Stromal cell of bone marrow (primary cell): ENCODE measurements around the gene MYADML2.

Experiments
- DNase-seq: peaks from one replicate; pipeline ENCODE4 v3.0.0-alpha.2; 2012; ENCODE audit warnings: low read depth

The MYADML2 gene

GRCh38 chr17:81911277-81911961 lies 35.6 kb downstream of the MYADML2 start, which contains the start of gene PCYT2:
Gene PCYT2 (minus strand): TSS chr17:81911399. CDS start chr17:81911355, 44 bp downstream.
- DNase-seq, result peak; percentile 66

GRCh38 chr17:81910840-81911276 lies 36.2 kb downstream of the MYADML2 start:
- DNase-seq, result no peak

GRCh38 chr17:81909966-81910839 lies 36.8 kb downstream of the MYADML2 start:
- DNase-seq, result no peak

- DNase-seq, result no peak
Observed at GRCh38 chr17:81909231-81909630, 37.8 kb downstream of the MYADML2 start.

GRCh38 chr17:81908793-81909192 lies 38.2 kb downstream of the MYADML2 start:
- DNase-seq, result no peak

GRCh38 chr17:81907219-81908145 lies 39.6 kb downstream of the MYADML2 start:
- DNase-seq, result no peak

- DNase-seq, result no peak
Observed at GRCh38 chr17:81906476-81907218, 40.4 kb downstream of the MYADML2 start.

GRCh38 chr17:81905993-81906392 lies 41.0 kb downstream of the MYADML2 start:
- no peak for DNase-seq

GRCh38 chr17:81905424-81905875 lies 41.6 kb downstream of the MYADML2 start:
- DNase-seq, result no peak

- DNase-seq, result no peak
Observed at GRCh38 chr17:81904600-81905423, 42.2 kb downstream of the MYADML2 start.

- no peak for DNase-seq
Observed at GRCh38 chr17:81903896-81904599, 43.0 kb downstream of the MYADML2 start.

GRCh38 chr17:81903415-81903831 lies 43.6 kb downstream of the MYADML2 start:
- no peak for DNase-seq

- DNase-seq, result no peak
Observed at GRCh38 chr17:81902653-81903414, 44.2 kb downstream of the MYADML2 start.

GRCh38 chr17:81902023-81902652 lies 44.9 kb downstream of the MYADML2 start, which contains the start of gene NPB:
Gene NPB (plus strand): TSS chr17:81902238. CDS start chr17:81902278, 40 bp downstream.
- DNase-seq, result no peak

- no peak for DNase-seq
Observed at GRCh38 chr17:81901167-81902022, 45.6 kb downstream of the MYADML2 start.

- no peak for DNase-seq
Observed at GRCh38 chr17:81900181-81900820, 46.7 kb downstream of the MYADML2 start.
